C4-2B (cell line): ENCODE measurements around the gene ATP8B2.
"Not testable (repeated sequence)": the region's sequence is repeated elsewhere in the genome, so short reads cannot be mapped to it uniquely, and the experiment has no call there.

Experiments
- H3K27ac ChIP-seq: fragments of 450-650 bp; 2 replicates; pipeline ENCODE4 v1.5.1; 2017
- ZFX ChIP-seq: fragments of 450-650 bp; IDR thresholded peaks from 2 replicates; pipeline ENCODE4 v1.6.1; 2017
- TF ChIP-seq, protein P1 (sequence below): fragments of 450-650 bp; conservative IDR thresholded peaks from 2 replicates; pipeline ENCODE4 v1.5.1; 2017; ENCODE audit warnings: mild to moderate bottlenecking

Gene ATP8B2

DNA sequence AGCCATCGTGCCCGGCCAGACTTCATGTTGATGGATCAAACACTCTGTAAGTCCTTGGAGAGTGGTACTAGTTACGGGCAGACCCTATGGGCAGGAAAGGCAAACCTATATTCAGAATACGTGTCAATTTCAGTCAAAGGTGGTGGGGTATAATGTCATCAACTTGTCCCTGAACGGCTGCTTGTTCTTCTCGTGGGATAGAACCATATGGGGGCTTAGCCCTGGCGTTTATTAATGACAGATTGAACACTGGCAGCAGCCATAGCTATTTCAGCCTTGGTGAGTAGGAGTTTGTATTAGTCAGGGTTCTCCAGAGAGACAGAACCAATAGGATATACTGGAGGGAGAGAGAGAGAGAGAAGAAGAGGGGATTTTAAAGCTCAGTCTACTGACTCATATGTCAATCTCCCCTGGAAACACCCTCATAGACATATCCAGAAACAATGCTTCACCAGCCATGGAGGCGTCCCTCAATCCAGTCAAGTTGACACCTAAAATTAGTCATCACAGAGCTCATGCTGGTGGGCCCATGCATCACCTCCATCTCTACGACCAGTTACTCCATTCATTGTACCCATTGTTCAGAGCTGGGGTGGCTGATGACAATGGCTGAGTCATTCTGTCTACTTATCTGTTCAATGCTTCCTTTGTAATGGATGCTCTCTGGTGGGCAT is 20.5 kb upstream of the ATP8B2 start:
- TF ChIP-seq, protein P1, sequence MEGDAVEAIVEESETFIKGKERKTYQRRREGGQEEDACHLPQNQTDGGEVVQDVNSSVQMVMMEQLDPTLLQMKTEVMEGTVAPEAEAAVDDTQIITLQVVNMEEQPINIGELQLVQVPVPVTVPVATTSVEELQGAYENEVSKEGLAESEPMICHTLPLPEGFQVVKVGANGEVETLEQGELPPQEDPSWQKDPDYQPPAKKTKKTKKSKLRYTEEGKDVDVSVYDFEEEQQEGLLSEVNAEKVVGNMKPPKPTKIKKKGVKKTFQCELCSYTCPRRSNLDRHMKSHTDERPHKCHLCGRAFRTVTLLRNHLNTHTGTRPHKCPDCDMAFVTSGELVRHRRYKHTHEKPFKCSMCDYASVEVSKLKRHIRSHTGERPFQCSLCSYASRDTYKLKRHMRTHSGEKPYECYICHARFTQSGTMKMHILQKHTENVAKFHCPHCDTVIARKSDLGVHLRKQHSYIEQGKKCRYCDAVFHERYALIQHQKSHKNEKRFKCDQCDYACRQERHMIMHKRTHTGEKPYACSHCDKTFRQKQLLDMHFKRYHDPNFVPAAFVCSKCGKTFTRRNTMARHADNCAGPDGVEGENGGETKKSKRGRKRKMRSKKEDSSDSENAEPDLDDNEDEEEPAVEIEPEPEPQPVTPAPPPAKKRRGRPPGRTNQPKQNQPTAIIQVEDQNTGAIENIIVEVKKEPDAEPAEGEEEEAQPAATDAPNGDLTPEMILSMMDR = no peak
- TF ChIP-seq ZFX = no peak
- H3K27ac ChIP-seq = no peak overlapping the region

DNA sequence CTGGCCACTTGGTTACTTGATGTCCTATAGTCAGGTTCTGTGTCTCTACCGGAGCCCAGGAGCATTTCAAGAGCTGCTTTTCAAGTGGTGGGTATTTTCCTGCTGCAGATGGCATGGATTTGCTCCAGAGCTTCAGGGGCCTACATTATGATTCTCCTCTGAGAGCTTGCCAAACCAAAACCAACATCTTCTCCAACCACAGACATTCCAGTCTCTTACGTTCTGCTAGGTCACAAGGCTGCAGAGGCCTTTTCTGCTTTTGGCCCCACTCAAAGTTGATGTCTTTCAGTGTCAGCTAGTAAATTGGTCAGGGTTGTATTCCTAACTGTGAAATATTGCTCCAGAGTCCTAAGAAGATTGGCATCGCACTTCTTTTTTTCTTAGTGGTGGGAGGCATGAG is 19.2 kb upstream of the ATP8B2 start:
- no peak overlapping the region for H3K27ac ChIP-seq
- TF ChIP-seq, protein P1 = no peak

GRCh38 chr1:154307670-154308270 is 17.6 kb upstream of the ATP8B2 start:
- H3K27ac ChIP-seq = not testable (repeated sequence)

- not testable (repeated sequence) for H3K27ac ChIP-seq
These were observed 16.2 kb upstream of the ATP8B2 start for GRCh38 chr1:154309136-154309535.

GRCh38 chr1:154312229-154313065 is 12.9 kb upstream of the ATP8B2 start:
- not testable (repeated sequence) for H3K27ac ChIP-seq

DNA sequence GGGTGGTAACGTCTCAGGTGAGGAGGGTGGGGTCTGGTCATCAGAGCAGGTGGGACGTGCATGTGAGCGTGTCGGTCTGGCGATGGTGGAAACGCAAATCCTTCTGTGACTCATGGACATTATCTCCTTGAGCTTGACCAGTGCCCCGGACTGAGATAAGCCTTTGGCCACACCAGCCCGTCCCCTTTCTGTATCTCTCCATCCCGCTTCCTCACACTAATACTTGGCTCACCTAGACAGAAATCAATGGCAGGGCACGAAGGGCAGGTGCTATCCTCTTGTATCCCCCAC is 12.3 kb upstream of the ATP8B2 start:
- TF ChIP-seq, protein P1 = no peak
- TF ChIP-seq ZFX = no peak

DNA sequence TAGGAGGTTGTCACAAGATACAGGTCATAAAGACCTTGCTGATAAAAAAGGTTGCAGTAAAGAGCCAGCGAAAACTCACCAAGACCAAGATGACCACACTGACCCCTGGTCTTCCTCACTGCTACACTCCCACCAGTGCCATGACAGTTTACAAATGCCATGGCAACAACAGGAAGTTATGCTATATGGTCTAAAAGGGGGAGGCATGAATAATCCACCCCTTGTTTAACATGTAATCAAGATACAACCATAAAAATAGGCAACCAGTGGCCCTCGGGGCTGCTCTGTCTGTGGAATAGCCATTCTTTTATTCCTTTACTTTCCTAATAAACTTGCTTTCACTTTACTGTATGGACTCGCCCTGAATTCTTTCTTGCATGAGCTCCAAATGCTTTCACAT is 11.1 kb upstream of the ATP8B2 start:
- H3K27ac ChIP-seq = not testable (repeated sequence)

More for the DNA sequence above, 12.3 kb upstream of the ATP8B2 start:
- H3K27ac ChIP-seq = no peak overlapping the region

GRCh38 chr1:154316704-154317103 is 8.6 kb upstream of the ATP8B2 start:
- TF ChIP-seq, protein P1 = no peak
- no peak for TF ChIP-seq ZFX
- H3K27ac ChIP-seq = no peak overlapping the region

- H3K27ac ChIP-seq = no peak overlapping the region
- no peak for TF ChIP-seq ZFX
- TF ChIP-seq, protein P1 = no peak
These were observed 6.9 kb upstream of the ATP8B2 start for GRCh38 chr1:154318386-154318785.
